ENCODE results near the gene MCF2L2.

- TF ChIP-seq MAX (IDR thresholded peaks at IDR 0.05; ENCODE audit: low read depth, low read length) (no peak), MYC (IDR thresholded peaks at IDR 0.05; ENCODE audit: low read depth, low read length) (no peak), CTCF (IDR thresholded peaks at IDR 0.05; ENCODE audit: low read depth, low read length) (no peak), POLR2A (IDR thresholded peaks at IDR 0.05; ENCODE audit: extremely low read depth, insufficient read length) (no peak)
These were observed 17.1 kb downstream of the MCF2L2 start for GRCh38 chr3:183411216-183411922.

Measured in NB4 (cell line).